IMR-90 (cell line): ENCODE measurements around the gene HS6ST3. TPM values are rescaled to one million over a fixed set of nuclear protein-coding genes. Genes with fewer than 3 reads are reported as not detected.

Source experiments
- ATAC-seq: fragments of 200-7000 bp; cut with Tn5 transposase; 2 replicates; pipeline ENCODE4 v1.9.1; 2020; ENCODE audit warnings: low read depth, mild to moderate bottlenecking, moderate library complexity
- BruUV-seq: library from RNA; stranded (reverse); fragments of 400-500 nt; replicated peaks from 2 replicates; lab custom pipeline; 2021; lab: Mats Ljungman, UMichigan
- CTCF ChIA-PET: fragments of 300-600 bp; formaldehyde crosslinking; extraction: SDS; loops from one replicate; lab custom pipeline; 2021; ENCODE audit warnings: antibody characterized with exemption; lab: Yijun Ruan, JAX
- POLR2A ChIA-PET: fragments of 300-600 bp; sonication (Branson Sonifier 250); formaldehyde crosslinking; loops from one replicate; lab custom pipeline; 2022; ENCODE audit warnings: antibody characterized with exemption; ENCODE audit not compliant: unreplicated experiment; lab: Charles Lee
- DNase-seq: peaks from one replicate; pipeline ENCODE4 v3.0.0; 2013
- H2AFZ ChIP-seq: replicated peaks from 2 replicates; pipeline ENCODE3; 2013; ENCODE audit warnings: low read length, mild to moderate bottlenecking; ENCODE audit not compliant: poor library complexity
- H2AK5ac ChIP-seq: 2 replicates; pipeline ENCODE4 v1.6.1; 2013; ENCODE audit warnings: low read depth, low read length, inconsistent platforms
- H2AK9ac ChIP-seq: replicated peaks from 2 replicates; pipeline ENCODE3; 2013; ENCODE audit warnings: mild to moderate bottlenecking, low read depth, low read length, moderate library complexity; ENCODE audit not compliant: poor library complexity
- H2BK120ac ChIP-seq: 2 replicates; pipeline ENCODE4 v1.6.1; 2013; ENCODE audit warnings: low read depth, low read length, inconsistent platforms
- H2BK15ac ChIP-seq: 3 replicates; pipeline ENCODE4 v1.6.1; 2013; ENCODE audit warnings: low read depth, low read length, inconsistent platforms
- H2BK20ac ChIP-seq: 2 replicates; pipeline ENCODE4 v1.6.1; 2013; ENCODE audit warnings: low read depth, mild to moderate bottlenecking, inconsistent platforms, low read length, moderate library complexity
- H2BK5ac ChIP-seq: 2 replicates; pipeline ENCODE4 v1.6.1; 2013; ENCODE audit warnings: mild to moderate bottlenecking, low read depth, low read length, inconsistent platforms; ENCODE audit not compliant: poor library complexity, severe bottlenecking
- H3K14ac ChIP-seq: replicated peaks from 2 replicates; pipeline ENCODE4 v1.6.1; 2013; ENCODE audit warnings: low read depth, low read length, inconsistent platforms
- H3K18ac ChIP-seq: 2 replicates; pipeline ENCODE4 v1.6.1; 2013; ENCODE audit warnings: low read depth, low read length, control low read depth
- H3K23ac ChIP-seq: 2 replicates; pipeline ENCODE4 v1.6.1; 2013; ENCODE audit warnings: low read depth, low read length, inconsistent platforms
- H3K27ac ChIP-seq: 2 replicates; pipeline ENCODE4 v1.5.1; 2013; ENCODE audit warnings: mild to moderate bottlenecking, control low read depth, low read length; ENCODE audit not compliant: insufficient read depth
- H3K27me3 ChIP-seq: 2 replicates; pipeline ENCODE4 v1.6.1; 2013; ENCODE audit warnings: low read length; ENCODE audit not compliant: control insufficient read depth, insufficient read depth
- H3K36me3 ChIP-seq: 2 replicates; pipeline ENCODE4 v1.6.1; 2013; ENCODE audit warnings: low read length, mixed read lengths; ENCODE audit not compliant: control insufficient read depth, insufficient read depth
- H3K4ac ChIP-seq: 2 replicates; pipeline ENCODE4 v1.6.1; 2013; ENCODE audit warnings: low read depth, low read length, inconsistent platforms
- H3K4me1 ChIP-seq: 2 replicates; pipeline ENCODE4 v1.6.1; 2013; ENCODE audit warnings: low read length, mixed read lengths; ENCODE audit not compliant: control insufficient read depth, insufficient read depth
- H3K4me2 ChIP-seq: 2 replicates; pipeline ENCODE4 v1.6.1; 2013; ENCODE audit warnings: low read depth, mild to moderate bottlenecking, control low read depth, low read length, moderate library complexity
- H3K4me3 ChIP-seq: 2 replicates; pipeline ENCODE4 v1.5.1; 2013; ENCODE audit warnings: low read depth, mild to moderate bottlenecking, control low read depth, low read length, moderate library complexity; ENCODE audit not compliant: insufficient read depth
- H3K56ac ChIP-seq: 2 replicates; pipeline ENCODE4 v1.6.1; 2013; ENCODE audit warnings: low read length, inconsistent platforms; ENCODE audit not compliant: insufficient read depth; ENCODE audit errors: extremely low read depth
- H3K79me1 ChIP-seq, 2 experiments: 2 replicates each; pipeline ENCODE4 v1.6.1; 2013; ENCODE audit warnings: low read length in 2 of 2, inconsistent platforms in 1 of 2, low read depth in 1 of 2
- H3K9ac ChIP-seq: 2 replicates; pipeline ENCODE4 v1.6.1; 2013; ENCODE audit warnings: low read depth, low read length, control low read depth
- H3K9me1 ChIP-seq: 2 replicates; pipeline ENCODE4 v1.6.1; 2013; ENCODE audit warnings: low read length, inconsistent platforms; ENCODE audit not compliant: insufficient read depth
- H3K9me3 ChIP-seq: 2 replicates; pipeline ENCODE4 v1.6.1; 2013; ENCODE audit warnings: low read length; ENCODE audit not compliant: control insufficient read depth, insufficient read depth
- H4K20me1 ChIP-seq: 2 replicates; pipeline ENCODE4 v1.6.1; 2013; ENCODE audit warnings: low read length, inconsistent platforms; ENCODE audit not compliant: insufficient read depth
- H4K5ac ChIP-seq: 2 replicates; pipeline ENCODE4 v1.6.1; 2013; ENCODE audit warnings: mild to moderate bottlenecking, low read depth, low read length, control low read depth
- H4K8ac ChIP-seq, 2 experiments: 2 replicates each; pipeline ENCODE4 v1.6.1; 2013; ENCODE audit warnings: low read depth in 2 of 2, low read length in 2 of 2, control low read depth in 1 of 2, inconsistent platforms in 1 of 2
- H4K91ac ChIP-seq: 2 replicates; pipeline ENCODE4 v1.6.1; 2013; ENCODE audit warnings: low read depth, low read length, inconsistent platforms; ENCODE audit not compliant: insufficient read depth
- BHLHE40 ChIP-seq: fragments of 150-350 bp; IDR thresholded peaks from 2 replicates; pipeline ENCODE4 v1.6.1; 2016; ENCODE audit warnings: mild to moderate bottlenecking, low read depth, low read length
- CEBPB ChIP-seq: IDR thresholded peaks from 2 replicates; pipeline ENCODE4 v1.6.1; 2012; ENCODE audit warnings: low read depth, low read length, improper control_type of control experiment
- CHD1 ChIP-seq: IDR thresholded peaks from 2 replicates; pipeline ENCODE4 v1.6.1; 2012; ENCODE audit warnings: low read depth, low read length, improper control_type of control experiment
- CTCF ChIP-seq: conservative IDR thresholded peaks from 2 replicates; pipeline ENCODE4 v1.5.1; 2012; ENCODE audit warnings: mild to moderate bottlenecking, low read depth, low read length, improper control_type of control experiment
- ELK1 ChIP-seq: fragments of 150-350 bp; IDR thresholded peaks from 2 replicates; pipeline ENCODE4 v1.6.1; 2016; ENCODE audit warnings: low read depth, mild to moderate bottlenecking, low read length, moderate library complexity, borderline replicate concordance
- FOS ChIP-seq: fragments of 150-350 bp; IDR thresholded peaks from 2 replicates; pipeline ENCODE4 v1.6.1; 2016; ENCODE audit warnings: low read depth, low read length
- MAFK ChIP-seq: IDR thresholded peaks from 2 replicates; pipeline ENCODE4 v1.6.1; 2012; ENCODE audit warnings: low read depth, low read length, improper control_type of control experiment
- MAZ ChIP-seq: IDR thresholded peaks from 2 replicates; pipeline ENCODE4 v1.6.1; 2012; ENCODE audit warnings: low read depth, mild to moderate bottlenecking, low read length, improper control_type of control experiment, moderate library complexity, borderline replicate concordance
- MXI1 ChIP-seq: IDR thresholded peaks from 2 replicates; pipeline ENCODE4 v1.6.1; 2012; ENCODE audit warnings: low read depth, mild to moderate bottlenecking, low read length, moderate library complexity, borderline replicate concordance
- NFE2L2 ChIP-seq: fragments of 150-350 bp; IDR thresholded peaks from 2 replicates; pipeline ENCODE4 v1.6.1; 2016; ENCODE audit warnings: low read depth, mild to moderate bottlenecking, low read length
- POLR2A ChIP-seq: IDR thresholded peaks from 2 replicates; pipeline ENCODE4 v1.6.1; 2012; ENCODE audit warnings: mild to moderate bottlenecking, low read depth, low read length
- RAD21 ChIP-seq: IDR thresholded peaks from 2 replicates; pipeline ENCODE4 v1.6.1; 2012; ENCODE audit warnings: low read length, improper control_type of control experiment
- RCOR1 ChIP-seq: IDR thresholded peaks from 2 replicates; pipeline ENCODE4 v1.6.1; 2012; ENCODE audit warnings: mild to moderate bottlenecking, low read length, improper control_type of control experiment; ENCODE audit not compliant: insufficient replicate concordance
- RFX5 ChIP-seq: IDR thresholded peaks from 2 replicates; pipeline ENCODE4 v1.8.0; 2012; ENCODE audit warnings: low read depth, mild to moderate bottlenecking, low read length, moderate library complexity
- SMC3 ChIP-seq: fragments of 150-350 bp; IDR thresholded peaks from 2 replicates; pipeline ENCODE4 v1.6.1; 2016; ENCODE audit warnings: low read depth, mild to moderate bottlenecking, antibody characterized with exemption, low read length, moderate library complexity
- USF2 ChIP-seq: fragments of 150-350 bp; IDR thresholded peaks from 2 replicates; pipeline ENCODE4 v1.6.1; 2017; ENCODE audit warnings: mild to moderate bottlenecking, antibody characterized with exemption, low read length, low read depth
- WGBS, 2 experiments: methylation state at CpG; one replicate each; pipeline versions ENCODE4 v1.1.5 to v1.1.7; 2013; ENCODE audit warnings: missing lambda C conversion rate in 2 of 2; ENCODE audit not compliant: insufficient read length in 1 of 2; ENCODE audit errors: extremely low coverage in 2 of 2; 5-methylcytosine and 5-hydroxymethylcytosine counted together
- dilution Hi-C: fragments of 300-500 bp; cut with HindIII; formaldehyde crosslinking; loops from one replicate; pipeline ENCODE4 v1.14.3; 2018; ENCODE audit warnings: low sequenced_read_pairs; ENCODE audit not compliant: unreplicated experiment
- in situ Hi-C: fragments of 300-500 bp; cut with MboI; formaldehyde crosslinking; loops from 3 replicates; pipeline ENCODE4 v1.14.3; 2019; ENCODE audit warnings: low sequenced_read_pairs, inconsistent platforms, mixed read lengths
- intact Hi-C: fragments of 100-400 bp; cut with micrococcal nuclease; formaldehyde crosslinking; loops from 2 replicates; pipeline ENCODE4 v1.10.0; 2022
- polyA plus RNA-seq, 3 experiments: library from polyadenylated mRNA; depleted of rRNA; stranded (reverse); fragments of >200 nt; gene quantifications; 2 replicates each; pipeline ENCODE4 v1.2.3, GENCODE V29; 2012; ENCODE audit warnings: low replicate concordance in 1 of 3
- total RNA-seq: library from RNA; depleted of rRNA; stranded (reverse); fragments of >200 nt; gene quantifications from 2 replicates; pipeline ENCODE4 v1.2.3, GENCODE V29; 2012

HS6ST3 gene
- total and polyA plus RNA-seq, 2 of the 4 experiments (the other 2 are of a cell fraction): not detected

GRCh38 chr13:96338030-96338429 is 248.1 kb downstream of the HS6ST3 start:
- no peak for TF ChIP-seq BHLHE40
- no peak for TF ChIP-seq ELK1
- TF ChIP-seq FOS: no peak
- no peak for TF ChIP-seq MAFK
- TF ChIP-seq SMC3: no peak
- no peak for TF ChIP-seq CEBPB
- TF ChIP-seq RFX5: no peak
- TF ChIP-seq RAD21: no peak
- TF ChIP-seq CHD1: no peak
- no peak for TF ChIP-seq POLR2A
- no peak for TF ChIP-seq CTCF
- no peak for TF ChIP-seq USF2
- no peak for TF ChIP-seq MXI1
- TF ChIP-seq RCOR1: no peak
- TF ChIP-seq NFE2L2: no peak
- no peak for TF ChIP-seq MAZ
- Histone ChIP-seq H3K4me2 (no peak overlapping the region), H3K79me1 (no peaks in the 10 kb centered on the region), H3K9me1 (no peaks in the 10 kb centered on the region), H2BK5ac (no peak overlapping the region), H3K9ac (no peak overlapping the region), H4K91ac (no peak overlapping the region), H3K4me3 (no peak overlapping the region), H3K9me3 (peaks cover 14% of the 10 kb centered on the region), H3K18ac (no peak overlapping the region), H3K36me3 (no peaks in the 10 kb centered on the region), H3K23ac (no peak overlapping the region), H4K5ac (no peak overlapping the region), H3K14ac (no peak overlapping the region), H3K4me1 (no peaks in the 10 kb centered on the region), H3K27me3 (no peaks in the 10 kb centered on the region), H3K27ac (no peak overlapping the region), H2BK15ac (no peak overlapping the region), H2AFZ (no peak overlapping the region), H3K56ac (no peak overlapping the region), H2BK20ac (no peak overlapping the region), H2AK9ac (no peak overlapping the region), H2AK5ac (no peak overlapping the region), H2BK120ac (no peak overlapping the region), H3K4ac (no peak overlapping the region), H4K8ac (no peak overlapping the region), H4K20me1 (no peaks in the 10 kb centered on the region)
- ChIA-PET POLR2A (no interaction called here), CTCF (no interaction called here)
- in situ Hi-C loops: no loop called here
- dilution Hi-C loops: no loop called here
- intact Hi-C loops: no loop called here
- BruUV-seq: no TSS peak
- no CpG with 5 or more reads among the region's 4 CpGs for WGBS, 2 experiments
- ATAC-seq (no peak), DNase-seq (no peak)
